Upper lobe of right lung (tissue), 1 donor: Measurements from ENCODE around the gene SCEL. TPM values are rescaled to one million over a fixed set of nuclear protein-coding genes. Genes with fewer than 3 reads are reported as not detected.

Source experiments
- ATAC-seq: fragments of 200-7000 bp; cut with Tn5 transposase; one replicate; pipeline ENCODE4 v1.9.1; 2020; ENCODE audit warnings: mild to moderate bottlenecking, moderate library complexity
- DNase-seq: peaks from one replicate; pipeline ENCODE4 v3.0.0-alpha.2; 2020
- H3K27ac ChIP-seq: fragments of 200-600 bp; one replicate; pipeline ENCODE4 v1.8.0; 2022
- H3K27me3 ChIP-seq: fragments of 200-600 bp; one replicate; pipeline ENCODE4 v1.8.0; 2022; ENCODE audit warnings: mild to moderate bottlenecking
- H3K36me3 ChIP-seq: fragments of 200-600 bp; one replicate; pipeline ENCODE4 v1.8.0; 2022
- H3K4me1 ChIP-seq: fragments of 200-600 bp; one replicate; pipeline ENCODE4 v1.8.0; 2022
- H3K4me3 ChIP-seq: fragments of 200-600 bp; one replicate; pipeline ENCODE4 v1.8.0; 2022; ENCODE audit warnings: mild to moderate bottlenecking
- H3K9me3 ChIP-seq: fragments of 200-600 bp; one replicate; pipeline ENCODE4 v1.8.0; 2022
- CTCF ChIP-seq: fragments of 200-600 bp; IDR thresholded peaks from one replicate; pipeline ENCODE4 v1.8.0; 2022; ENCODE audit warnings: antibody characterized with exemption
- intact Hi-C: fragments of 100-400 bp; cut with DNase I; formaldehyde crosslinking; loops from one replicate; pipeline ENCODE4 v1.11.0; 2022
- total RNA-seq: library from RNA; stranded (reverse); fragmentation: NEBNext Ultra II Directional; extraction: Animal tissue kit (Norgen Biotek cat#: 25700); gene quantifications from one replicate; pipeline ENCODE4 v1.2.1, GENCODE V29; 2021
- donor health status: DM: no; HTN: yes; CAD: no; lungs with severe emphysema.

SCEL gene
- total RNA-seq, 1 donor from 2014 or later = 109 TPM

GRCh38 chr13:77674852-77675251, 139.3 kb downstream of the SCEL start:
- DNase-seq (no peak), ATAC-seq (no peak)
- no peak overlapping the region for H3K4me3 ChIP-seq
- H3K9me3 ChIP-seq = no peaks in the 10 kb centered on the region
- H3K27me3 ChIP-seq = no peaks in the 10 kb centered on the region
- H3K36me3 ChIP-seq = no peaks in the 10 kb centered on the region
- no peak overlapping the region for H3K27ac ChIP-seq
- H3K4me1 ChIP-seq = no peaks in the 10 kb centered on the region
- intact Hi-C loops = no loop called here
- no peak for TF ChIP-seq CTCF

GRCh38 chr13:77678691-77679235, 143.3 kb downstream of the SCEL start:
- no peak for ATAC-seq
- Histone ChIP-seq H3K9me3 (no peaks in the 10 kb centered on the region), H3K4me3 (no peak overlapping the region), H3K36me3 (no peaks in the 10 kb centered on the region), H3K27ac (no peak overlapping the region), H3K27me3 (no peaks in the 10 kb centered on the region), H3K4me1 (no peaks in the 10 kb centered on the region)
- no peak for DNase-seq
- no peak for TF ChIP-seq CTCF
- intact Hi-C loops = no loop called here

GRCh38 chr13:77687799-77688198, 152.3 kb downstream of the SCEL start:
- Histone ChIP-seq H3K36me3 (no peaks in the 10 kb centered on the region), H3K27ac (no peak overlapping the region), H3K4me3 (no peak overlapping the region), H3K27me3 (no peaks in the 10 kb centered on the region), H3K9me3 (peaks cover 8% of the 10 kb centered on the region), H3K4me1 (no peaks in the 10 kb centered on the region)
- ATAC-seq = no peak
- TF ChIP-seq CTCF = no peak
- intact Hi-C loops = no loop called here
- no peak for DNase-seq

- no peaks in the 10 kb centered on the region for H3K27me3 ChIP-seq
- H3K9me3 ChIP-seq = peaks cover 3% of the 10 kb centered on the region
- no peak overlapping the region for H3K4me3 ChIP-seq
- H3K36me3 ChIP-seq = no peaks in the 10 kb centered on the region
- ATAC-seq (no peak), DNase-seq (no peak)
- no peak overlapping the region for H3K27ac ChIP-seq
- intact Hi-C loops = no loop called here
- TF ChIP-seq CTCF = no peak
- no peaks in the 10 kb centered on the region for H3K4me1 ChIP-seq
Measured at GRCh38 chr13:77691871-77692270, 156.4 kb downstream of the SCEL start.

- Histone ChIP-seq H3K36me3 (no peaks in the 10 kb centered on the region), H3K9me3 (no peaks in the 10 kb centered on the region), H3K4me3 (no peak overlapping the region), H3K27ac (no peak overlapping the region), H3K27me3 (no peaks in the 10 kb centered on the region), H3K4me1 (no peaks in the 10 kb centered on the region)
- ATAC-seq (no peak), DNase-seq (no peak)
- intact Hi-C loops = no loop called here
- no peak for TF ChIP-seq CTCF
Measured at GRCh38 chr13:77692746-77693448, 157.4 kb downstream of the SCEL start.
